CD8-positive, alpha-beta memory T cell (primary cell): Measurements from ENCODE around the gene PRR12. TPM values are rescaled to one million over a fixed set of nuclear protein-coding genes. Genes with fewer than 3 reads are reported as not detected.
A peak's percentile ranks its signal among the peaks of the same experiment; 100 is the strongest.

Experiments used
- CTCF ChIA-PET: fragments of 350-600 bp; sonication (Branson Sonifier 250); formaldehyde crosslinking; loops from one replicate; lab custom pipeline; 2021; ENCODE audit warnings: antibody characterized with exemption; lab: Charles Lee
- POLR2A ChIA-PET: fragments of 350-600 bp; sonication (Branson Sonifier 250); formaldehyde crosslinking; loops from one replicate; lab custom pipeline; 2021; ENCODE audit warnings: antibody characterized with exemption; lab: Charles Lee
- DNase-seq, 5 donors: peaks; one replicate each; pipeline versions ENCODE4 v3.0.0 to v3.0.0-alpha.2; 2020 to 2022; ENCODE audit warnings: mixed read lengths in 1 of 5
- H3K27ac ChIP-seq: one replicate; pipeline ENCODE4 v1.7.0; 2013; ENCODE audit warnings: low read depth, mild to moderate bottlenecking, low read length, moderate library complexity
- H3K27me3 ChIP-seq: 2 replicates; pipeline ENCODE4 v1.7.0; 2013; ENCODE audit warnings: low read length, mild to moderate bottlenecking; ENCODE audit not compliant: insufficient read depth, poor library complexity, severe bottlenecking
- H3K36me3 ChIP-seq: 2 replicates; pipeline ENCODE4 v1.7.0; 2013; ENCODE audit warnings: mild to moderate bottlenecking, low read length, moderate library complexity; ENCODE audit not compliant: insufficient read depth
- H3K4me1 ChIP-seq: 2 replicates; pipeline ENCODE4 v1.7.0; 2013; ENCODE audit warnings: mild to moderate bottlenecking, low read length, moderate library complexity; ENCODE audit not compliant: insufficient read depth
- H3K4me3 ChIP-seq: 2 replicates; pipeline ENCODE4 v1.7.0; 2013; ENCODE audit warnings: mild to moderate bottlenecking, low read length
- H3K9me3 ChIP-seq: 2 replicates; pipeline ENCODE4 v1.7.0; 2013; ENCODE audit warnings: mild to moderate bottlenecking, low read length
- H3K27ac Mint-ChIP-seq, 8 donors: one replicate each; pipeline ENCODE4 v1.8.0; 2020 to 2021; ENCODE audit warnings: mixed read lengths in 8 of 8, mild to moderate bottlenecking in 6 of 8, inconsistent platforms in 3 of 8, moderate library complexity in 3 of 8
- H3K27me3 Mint-ChIP-seq, 2 donors: one replicate each; pipeline ENCODE4 v1.8.0; 2020 to 2021; ENCODE audit warnings: mixed read lengths in 2 of 2, mild to moderate bottlenecking in 1 of 2, moderate library complexity in 1 of 2
- H3K36me3 Mint-ChIP-seq, 3 donors: one replicate each; pipeline ENCODE4 v1.8.0; 2020 to 2021; ENCODE audit warnings: mixed read lengths in 3 of 3, inconsistent platforms in 1 of 3, mild to moderate bottlenecking in 1 of 3
- H3K4me1 Mint-ChIP-seq, 3 donors: one replicate each; pipeline ENCODE4 v1.8.0; 2020 to 2021; ENCODE audit warnings: mixed read lengths in 3 of 3, inconsistent platforms in 1 of 3, mild to moderate bottlenecking in 1 of 3
- H3K4me3 Mint-ChIP-seq, 7 donors: one replicate each; pipeline ENCODE4 v1.8.0; 2020 to 2021; ENCODE audit warnings: mixed read lengths in 7 of 7, mild to moderate bottlenecking in 6 of 7, moderate library complexity in 4 of 7, inconsistent platforms in 2 of 7
- H3K9me3 Mint-ChIP-seq, 5 donors: one replicate each; pipeline ENCODE4 v1.8.0; 2020 to 2022; ENCODE audit warnings: mixed read lengths in 5 of 5, mild to moderate bottlenecking in 3 of 5, moderate library complexity in 2 of 5, inconsistent platforms in 1 of 5
- polyA plus RNA-seq: library from polyadenylated mRNA; unstranded; fragments of 300-500 nt; fragmentation: Illumina TruSeq; gene quantifications from one replicate; pipeline ENCODE4 v1.2.3, GENCODE V29; 2021
- total RNA-seq, 2 experiments: library from RNA; stranded (reverse); gene quantifications; one replicate each; pipeline ENCODE4 v1.2.3, GENCODE V29; 2021

Gene PRR12
- total and polyA plus RNA-seq, 3 experiments from 2014 or later: 0.81 to 27.5 (median 25.9) TPM

DNA sequence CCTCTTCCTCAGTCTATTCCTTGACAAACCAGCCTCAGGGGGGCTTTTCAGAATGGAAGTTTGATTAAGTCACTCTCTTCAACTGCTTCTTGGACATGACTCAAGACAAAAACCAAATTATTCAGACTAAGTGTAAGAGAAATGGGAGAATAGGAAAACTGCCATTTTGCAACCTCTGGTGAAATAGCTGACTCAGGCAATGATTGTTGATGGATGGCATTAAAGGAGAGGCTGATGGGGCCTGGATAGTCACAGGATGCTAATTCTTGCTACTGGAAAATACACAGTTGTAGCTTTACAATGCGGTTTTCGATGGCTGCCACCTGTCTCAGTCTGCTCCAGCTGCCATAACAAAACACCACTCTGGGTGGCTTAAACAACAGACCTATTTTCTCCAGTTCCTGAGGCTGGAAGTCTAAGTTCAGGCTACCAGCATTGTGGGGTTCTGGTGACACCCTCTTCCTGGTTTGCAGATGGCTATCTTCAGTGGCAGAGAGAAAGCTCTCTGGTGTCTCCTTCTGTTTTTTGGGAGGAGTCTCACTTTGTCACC is 16.7 kb upstream of the PRR12 start:
- CTCF ChIA-PET: interaction anchor here (1.0 to 1.3 kb wide), 4 partner anchors 27 to 183 kb away, joined by 3 to 4 read pairs (median 3); no protein-coding TSS in a partner anchor
- peaks cover 26 to 50% (median 40%) of the 10 kb centered on the region in 3 donors for H3K4me1 Mint-ChIP-seq
- no peak overlapping the region for H3K4me3 Mint-ChIP-seq
- no peaks in the 10 kb centered on the region for H3K27me3 Mint-ChIP-seq
- H3K36me3 Mint-ChIP-seq: peaks cover 0 to 41% (median 6%) of the 10 kb centered on the region in 3 donors
- peaks cover 34% of the 10 kb centered on the region for H3K4me1 ChIP-seq
- DNase-seq: no peak
- H3K27ac ChIP-seq: no peak overlapping the region
- no peaks in the 10 kb centered on the region for H3K27me3 ChIP-seq
- H3K4me3 ChIP-seq: no peak overlapping the region
- no peaks in the 10 kb centered on the region for H3K9me3 ChIP-seq
- peaks cover 6% of the 10 kb centered on the region for H3K36me3 ChIP-seq
- POLR2A ChIA-PET: no interaction called here
- no peaks in the 10 kb centered on the region for H3K9me3 Mint-ChIP-seq
- peak overlapping the region in 2 of 8 donors; percentile 52 to 54 for H3K27ac Mint-ChIP-seq

DNA sequence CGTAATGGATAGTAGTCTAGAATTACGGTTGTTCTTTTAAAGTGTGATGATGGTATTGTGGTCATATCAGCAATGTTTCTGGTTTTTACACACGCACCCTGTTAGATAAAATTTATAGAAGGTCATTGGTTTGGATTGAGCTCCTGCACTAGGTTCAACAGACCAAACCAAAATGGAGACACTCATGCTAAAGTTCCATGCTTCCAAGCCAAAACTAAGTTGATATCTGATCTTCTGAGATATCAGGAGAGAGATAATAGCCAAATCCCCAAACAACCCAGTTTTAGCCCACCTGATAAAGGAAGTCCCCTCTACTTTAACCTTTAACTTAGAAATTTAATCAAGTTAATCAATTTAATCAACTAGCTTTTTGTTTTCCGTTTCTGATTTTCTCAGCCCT is 11.8 kb upstream of the PRR12 start:
- peak overlapping the region; percentile 78 for H3K27ac ChIP-seq
- H3K36me3 Mint-ChIP-seq: peaks cover 0 to 30% (median 3%) of the 10 kb centered on the region in 3 donors
- ChIA-PET POLR2A (interaction anchor here (1.7 to 2.6 kb wide), 4 partner anchors 11 to 86 kb away, joined by 7 to 13 read pairs (median 10); partner anchors contain the start of genes BCL2L12, IRF3 and RRAS), CTCF (interaction anchor here (1.3 to 4.3 kb wide), 6 partner anchors 9 to 102 kb away, joined by 3 to 29 read pairs (median 4); partner anchors contain the start of gene PRMT1)
- H3K27me3 ChIP-seq: no peaks in the 10 kb centered on the region
- H3K4me3 ChIP-seq: peak overlapping the region; percentile 27
- H3K9me3 ChIP-seq: no peaks in the 10 kb centered on the region
- H3K9me3 Mint-ChIP-seq: no peaks in the 10 kb centered on the region
- peaks cover 6% of the 10 kb centered on the region for H3K36me3 ChIP-seq
- H3K4me3 Mint-ChIP-seq: peak overlapping the region; percentile 90 to 95 (median 94)
- H3K27ac Mint-ChIP-seq: peak overlapping the region in 6 of 8 donors; percentile 12 to 92 (median 52)
- no peak for DNase-seq
- H3K27me3 Mint-ChIP-seq: no peaks in the 10 kb centered on the region
- peaks cover 24% of the 10 kb centered on the region for H3K4me1 ChIP-seq
- peaks cover 27 to 43% (median 39%) of the 10 kb centered on the region in 3 donors for H3K4me1 Mint-ChIP-seq

DNA sequence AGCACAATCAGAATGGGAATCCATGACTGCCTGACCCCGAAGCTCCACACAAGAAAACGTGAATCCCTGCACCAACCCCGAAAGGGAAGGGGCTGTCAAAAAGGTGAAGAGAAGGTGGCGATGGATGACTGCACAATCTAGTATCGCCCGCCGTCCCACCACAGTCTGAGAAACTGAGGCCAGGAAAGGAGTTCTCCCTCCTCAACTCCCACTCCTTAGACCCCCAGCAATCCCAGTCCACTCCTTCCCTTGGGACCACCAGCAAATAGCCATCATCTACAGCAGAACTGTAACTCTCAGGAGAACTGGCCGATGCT is 11.1 kb upstream of the PRR12 start:
- no peak for DNase-seq
- Histone ChIP-seq H3K4me3 (peak overlapping the region; percentile 93), H3K4me1 (peaks cover 24% of the 10 kb centered on the region), H3K27ac (peak overlapping the region; percentile 78), H3K9me3 (no peaks in the 10 kb centered on the region), H3K27me3 (no peaks in the 10 kb centered on the region), H3K36me3 (peaks cover 6% of the 10 kb centered on the region)
- H3K36me3 Mint-ChIP-seq: peaks cover 0 to 25% (median 3%) of the 10 kb centered on the region in 3 donors
- no peaks in the 10 kb centered on the region for H3K27me3 Mint-ChIP-seq
- peak overlapping the region; percentile 65 to 98 (median 92) for H3K27ac Mint-ChIP-seq
- no peaks in the 10 kb centered on the region for H3K9me3 Mint-ChIP-seq
- H3K4me3 Mint-ChIP-seq: peak overlapping the region; percentile 90 to 95 (median 94)
- H3K4me1 Mint-ChIP-seq: peaks cover 27 to 43% (median 39%) of the 10 kb centered on the region in 3 donors
- ChIA-PET POLR2A (interaction anchor here (0.6 to 2.6 kb wide), 11 partner anchors 9 to 456 kb away, joined by 3 to 13 read pairs (median 5); partner anchors contain the start of genes BCL2L12, FCGRT, IRF3 and RCN3), CTCF (interaction anchor here (1.1 to 4.3 kb wide), 9 partner anchors 9 to 101 kb away, joined by 3 to 29 read pairs (median 4); partner anchors contain the start of genes PRMT1 and RRAS)

DNA sequence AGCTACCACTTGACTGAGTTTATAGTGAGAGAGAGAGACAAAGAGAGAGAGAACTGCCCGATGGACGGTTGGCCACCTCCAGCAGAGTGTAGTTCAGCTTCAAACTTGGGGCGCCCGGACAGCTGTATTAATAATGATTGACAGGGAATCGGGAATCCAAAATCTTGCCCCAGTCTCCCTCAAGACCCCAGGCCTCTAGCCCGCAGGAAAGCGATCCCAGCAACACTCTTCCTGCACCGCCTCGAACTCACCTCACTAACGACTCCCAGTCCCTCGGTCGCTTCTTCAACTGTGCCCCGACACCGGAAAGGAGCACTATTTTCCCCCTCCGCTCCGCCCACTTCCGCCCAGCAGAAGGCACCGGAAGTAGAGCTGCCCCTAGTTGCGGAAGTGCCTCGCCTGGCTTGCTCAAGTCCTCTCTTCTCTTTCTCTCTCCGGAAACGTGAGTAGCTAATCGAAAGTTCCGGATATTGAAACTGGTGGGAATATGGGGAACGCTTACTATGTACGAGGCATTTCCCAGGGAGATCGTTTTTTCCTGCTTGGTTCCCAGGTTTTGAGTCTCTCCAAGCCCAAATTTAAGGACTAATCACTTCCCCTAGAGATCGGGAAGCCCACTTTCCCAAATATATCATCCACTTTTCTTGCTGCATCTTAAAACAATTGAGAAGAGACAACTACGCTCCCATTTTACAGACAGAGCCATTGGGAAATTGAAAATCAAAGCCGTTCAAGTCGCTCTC is 10.5 kb upstream of the PRR12 start, which contains the start of gene NOSIP:
TSS of gene NOSIP (minus strand) at position 293 of the 743 bp plus-strand sequence. CDS start 19,865 bp downstream, outside the sequence.
- peak; percentile 92 to 97 (median 93) for DNase-seq
- Mint-ChIP-seq H3K27me3 (no peaks in the 10 kb centered on the region), H3K9me3 (no peaks in the 10 kb centered on the region), H3K4me1 (peaks cover 27 to 39% (median 35%) of the 10 kb centered on the region in 3 donors), H3K27ac (peak within 1 kb of the TSS; percentile 65 to 98 (median 92)), H3K36me3 (peaks cover 0 to 21% (median 0%) of the 10 kb centered on the region in 3 donors), H3K4me3 (peak within 1 kb of the TSS; percentile 90 to 95 (median 94))
- no peaks in the 10 kb centered on the region for H3K27me3 ChIP-seq
- H3K9me3 ChIP-seq: no peaks in the 10 kb centered on the region
- POLR2A ChIA-PET: interaction anchor here (0.5 to 2.6 kb wide), 15 partner anchors 10 to 455 kb away, joined by 3 to 13 read pairs (median 4); partner anchors contain the start of genes BCL2L12, FCGRT, IRF3 and RCN3
- H3K36me3 ChIP-seq: peaks cover 2% of the 10 kb centered on the region
- CTCF ChIA-PET: interaction anchor here (1.1 to 4.3 kb wide), 9 partner anchors 10 to 100 kb away, joined by 3 to 29 read pairs (median 4); partner anchors contain the start of genes PRMT1 and RRAS
- H3K4me1 ChIP-seq: peaks cover 24% of the 10 kb centered on the region
- peak within 1 kb of the TSS; percentile 93 for H3K4me3 ChIP-seq
- H3K27ac ChIP-seq: peak within 1 kb of the TSS; percentile 78

DNA sequence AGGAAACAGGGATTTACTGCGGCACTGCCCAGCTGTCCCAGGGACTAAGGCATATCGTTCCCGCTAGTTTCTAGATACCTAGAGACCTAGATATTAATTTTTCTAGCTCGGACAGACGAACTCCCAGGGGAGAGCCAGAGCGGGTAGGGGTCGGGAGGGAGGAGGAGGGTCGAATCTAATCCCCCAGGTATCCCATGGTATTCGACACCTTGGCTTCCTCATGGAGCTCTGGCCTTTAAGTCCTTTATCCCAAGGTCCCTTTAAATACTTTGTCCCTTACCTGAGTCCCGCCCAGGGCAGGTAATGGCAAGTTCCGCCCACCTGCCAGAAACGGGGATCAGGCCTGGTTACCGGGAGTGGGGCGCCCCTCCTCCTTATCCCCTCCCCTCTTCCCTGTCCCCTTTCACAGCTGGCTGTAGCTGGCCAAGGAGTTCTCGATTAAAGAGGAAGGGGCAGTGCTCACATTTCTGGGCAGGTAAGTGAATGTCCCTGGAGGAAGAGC is 9.9 kb upstream of the PRR12 start, which contains the start of gene PRRG2:
TSS of gene PRRG2 (plus strand) at position 310 of the 502 bp plus-strand sequence. CDS start 1,904 bp downstream, outside the sequence.
- ChIA-PET POLR2A (interaction anchor here (0.5 to 2.6 kb wide), 11 partner anchors 9 to 296 kb away, joined by 3 to 13 read pairs (median 4); partner anchors contain the start of genes BCL2L12, IRF3 and RRAS), CTCF (interaction anchor here (1.1 to 4.3 kb wide), 8 partner anchors 9 to 96 kb away, joined by 3 to 29 read pairs (median 4); partner anchors contain the start of genes PRMT1 and RRAS)
- H3K9me3 ChIP-seq: no peaks in the 10 kb centered on the region
- Mint-ChIP-seq H3K27me3 (no peaks in the 10 kb centered on the region), H3K4me3 (peak within 1 kb of the TSS; percentile 90 to 95 (median 94)), H3K27ac (peak within 1 kb of the TSS; percentile 65 to 98 (median 92)), H3K9me3 (no peaks in the 10 kb centered on the region), H3K4me1 (peaks cover 27 to 37% (median 34%) of the 10 kb centered on the region in 3 donors), H3K36me3 (peaks cover 0 to 18% (median 0%) of the 10 kb centered on the region in 3 donors)
- peak within 1 kb of the TSS; percentile 78 for H3K27ac ChIP-seq
- no peak for DNase-seq
- H3K4me1 ChIP-seq: peaks cover 24% of the 10 kb centered on the region
- H3K27me3 ChIP-seq: no peaks in the 10 kb centered on the region
- peak within 1 kb of the TSS; percentile 93 for H3K4me3 ChIP-seq
- no peaks in the 10 kb centered on the region for H3K36me3 ChIP-seq

DNA sequence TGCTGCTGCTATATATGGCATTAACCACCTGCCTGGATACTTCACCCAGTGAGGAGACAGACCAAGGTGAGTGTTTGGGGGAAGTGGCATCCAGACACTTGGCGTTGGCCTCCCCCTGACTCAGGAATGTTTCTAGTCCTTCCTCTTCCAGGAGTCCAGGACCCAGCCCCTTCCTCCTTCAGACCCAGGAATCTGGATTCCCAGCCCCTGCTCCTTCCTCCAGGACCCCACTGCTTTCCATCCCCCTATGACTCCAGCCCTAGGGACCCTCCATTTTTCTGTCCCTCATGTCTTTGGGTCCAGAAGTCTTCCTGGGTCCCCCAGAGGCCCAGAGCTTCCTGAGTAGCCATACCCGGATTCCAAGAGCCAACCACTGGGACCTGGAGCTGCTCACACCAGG is 7.7 kb upstream of the PRR12 start:
- H3K36me3 ChIP-seq: no peaks in the 10 kb centered on the region
- H3K4me1 ChIP-seq: peaks cover 19% of the 10 kb centered on the region
- ChIA-PET CTCF (interaction anchor here (1.1 kb wide), 1 partner anchor 88 kb away, joined by 3 read pairs; no protein-coding TSS in a partner anchor), POLR2A (interaction anchor here (0.7 kb wide), 1 partner anchor 151 kb away, joined by 3 read pairs; no protein-coding TSS in a partner anchor)
- no peaks in the 10 kb centered on the region for H3K27me3 Mint-ChIP-seq
- H3K27ac Mint-ChIP-seq: no peak overlapping the region
- H3K4me3 ChIP-seq: no peak overlapping the region
- peaks cover 0 to 7% (median 0%) of the 10 kb centered on the region in 3 donors for H3K36me3 Mint-ChIP-seq
- no peaks in the 10 kb centered on the region for H3K27me3 ChIP-seq
- H3K4me1 Mint-ChIP-seq: peaks cover 20 to 26% (median 23%) of the 10 kb centered on the region in 3 donors
- no peaks in the 10 kb centered on the region for H3K9me3 Mint-ChIP-seq
- no peak overlapping the region for H3K27ac ChIP-seq
- no peak overlapping the region for H3K4me3 Mint-ChIP-seq
- no peaks in the 10 kb centered on the region for H3K9me3 ChIP-seq
- no peak for DNase-seq

DNA sequence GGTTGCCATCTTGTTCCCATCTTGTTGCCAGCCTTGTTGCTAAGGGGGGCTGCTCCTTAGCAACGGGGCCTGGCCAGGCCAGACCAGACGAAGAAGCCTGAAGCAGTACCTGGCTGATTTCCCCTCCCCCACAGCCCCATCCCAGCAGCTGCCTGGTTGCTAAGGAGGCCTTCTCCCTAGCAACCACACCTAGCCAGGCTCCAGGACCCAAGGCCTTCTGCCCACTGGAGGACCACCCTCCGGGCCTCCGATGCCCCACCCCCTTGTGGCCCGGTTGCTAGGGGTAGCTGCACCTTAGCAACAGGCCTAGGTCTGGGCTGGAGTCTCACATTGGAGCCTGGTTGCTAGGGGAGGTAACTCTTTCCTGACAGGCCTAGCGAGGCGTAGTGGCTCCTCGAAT is 6.0 kb upstream of the PRR12 start:
- H3K27ac Mint-ChIP-seq: no peak overlapping the region
- H3K4me3 Mint-ChIP-seq: no peak overlapping the region
- ChIA-PET CTCF (no interaction called here), POLR2A (no interaction called here)
- peaks cover 6% of the 10 kb centered on the region for H3K4me1 ChIP-seq
- H3K4me1 Mint-ChIP-seq: peaks cover 15 to 24% (median 20%) of the 10 kb centered on the region in 3 donors
- H3K9me3 Mint-ChIP-seq: no peaks in the 10 kb centered on the region
- no peaks in the 10 kb centered on the region for H3K27me3 Mint-ChIP-seq
- H3K27me3 ChIP-seq: no peaks in the 10 kb centered on the region
- no peak for DNase-seq
- H3K36me3 Mint-ChIP-seq: peaks cover 0 to 3% (median 0%) of the 10 kb centered on the region in 3 donors
- H3K27ac ChIP-seq: no peak overlapping the region
- no peak overlapping the region for H3K4me3 ChIP-seq
- no peaks in the 10 kb centered on the region for H3K36me3 ChIP-seq
- H3K9me3 ChIP-seq: no peaks in the 10 kb centered on the region
